Nephron progenitor cell (in vitro differentiated cells): ENCODE measurements around the gene RAB11FIP4.

Experiments used
- DNase-seq: peaks from one replicate; pipeline ENCODE4 v3.0.0; 2021
- H3K27ac Mint-ChIP-seq: 2 replicates; pipeline ENCODE4 v1.8.0; 2021; ENCODE audit warnings: mild to moderate bottlenecking, moderate library complexity, mixed read lengths
- H3K27me3 Mint-ChIP-seq: 2 replicates; pipeline ENCODE4 v1.8.0; 2021; ENCODE audit warnings: mild to moderate bottlenecking, low read depth, mixed read lengths; ENCODE audit not compliant: poor library complexity
- H3K36me3 Mint-ChIP-seq: 2 replicates; pipeline ENCODE4 v1.8.0; 2021; ENCODE audit warnings: low read depth, mixed read lengths
- H3K4me1 Mint-ChIP-seq: 2 replicates; pipeline ENCODE4 v1.8.0; 2021; ENCODE audit warnings: mixed read lengths
- H3K4me3 Mint-ChIP-seq: 2 replicates; pipeline ENCODE4 v1.8.0; 2021; ENCODE audit warnings: mild to moderate bottlenecking, moderate library complexity, mixed read lengths
- H3K9me3 Mint-ChIP-seq: 2 replicates; pipeline ENCODE4 v1.8.0; 2021; ENCODE audit warnings: mild to moderate bottlenecking, moderate library complexity, mixed read lengths
- TF ChIP-seq, protein P1 (sequence below): fragments of 200-600 bp; sonication (generic); IDR thresholded peaks from 2 replicates; pipeline ENCODE4 v1.5.0; 2021; ENCODE audit warnings: antibody characterized with exemption

The RAB11FIP4 gene

GRCh38 chr17:31560616-31561235, 169.3 kb downstream of the RAB11FIP4 start:
- DNase-seq: no peak
- Mint-ChIP-seq H3K27ac (no peak overlapping the region), H3K4me3 (peak overlapping the region; percentile 73), H3K27me3 (peaks cover 48% of the 10 kb centered on the region), H3K9me3 (no peaks in the 10 kb centered on the region), H3K36me3 (no peaks in the 10 kb centered on the region), H3K4me1 (peaks cover 43% of the 10 kb centered on the region)
- TF ChIP-seq, protein P1, sequence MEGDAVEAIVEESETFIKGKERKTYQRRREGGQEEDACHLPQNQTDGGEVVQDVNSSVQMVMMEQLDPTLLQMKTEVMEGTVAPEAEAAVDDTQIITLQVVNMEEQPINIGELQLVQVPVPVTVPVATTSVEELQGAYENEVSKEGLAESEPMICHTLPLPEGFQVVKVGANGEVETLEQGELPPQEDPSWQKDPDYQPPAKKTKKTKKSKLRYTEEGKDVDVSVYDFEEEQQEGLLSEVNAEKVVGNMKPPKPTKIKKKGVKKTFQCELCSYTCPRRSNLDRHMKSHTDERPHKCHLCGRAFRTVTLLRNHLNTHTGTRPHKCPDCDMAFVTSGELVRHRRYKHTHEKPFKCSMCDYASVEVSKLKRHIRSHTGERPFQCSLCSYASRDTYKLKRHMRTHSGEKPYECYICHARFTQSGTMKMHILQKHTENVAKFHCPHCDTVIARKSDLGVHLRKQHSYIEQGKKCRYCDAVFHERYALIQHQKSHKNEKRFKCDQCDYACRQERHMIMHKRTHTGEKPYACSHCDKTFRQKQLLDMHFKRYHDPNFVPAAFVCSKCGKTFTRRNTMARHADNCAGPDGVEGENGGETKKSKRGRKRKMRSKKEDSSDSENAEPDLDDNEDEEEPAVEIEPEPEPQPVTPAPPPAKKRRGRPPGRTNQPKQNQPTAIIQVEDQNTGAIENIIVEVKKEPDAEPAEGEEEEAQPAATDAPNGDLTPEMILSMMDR: no peak

DNA sequence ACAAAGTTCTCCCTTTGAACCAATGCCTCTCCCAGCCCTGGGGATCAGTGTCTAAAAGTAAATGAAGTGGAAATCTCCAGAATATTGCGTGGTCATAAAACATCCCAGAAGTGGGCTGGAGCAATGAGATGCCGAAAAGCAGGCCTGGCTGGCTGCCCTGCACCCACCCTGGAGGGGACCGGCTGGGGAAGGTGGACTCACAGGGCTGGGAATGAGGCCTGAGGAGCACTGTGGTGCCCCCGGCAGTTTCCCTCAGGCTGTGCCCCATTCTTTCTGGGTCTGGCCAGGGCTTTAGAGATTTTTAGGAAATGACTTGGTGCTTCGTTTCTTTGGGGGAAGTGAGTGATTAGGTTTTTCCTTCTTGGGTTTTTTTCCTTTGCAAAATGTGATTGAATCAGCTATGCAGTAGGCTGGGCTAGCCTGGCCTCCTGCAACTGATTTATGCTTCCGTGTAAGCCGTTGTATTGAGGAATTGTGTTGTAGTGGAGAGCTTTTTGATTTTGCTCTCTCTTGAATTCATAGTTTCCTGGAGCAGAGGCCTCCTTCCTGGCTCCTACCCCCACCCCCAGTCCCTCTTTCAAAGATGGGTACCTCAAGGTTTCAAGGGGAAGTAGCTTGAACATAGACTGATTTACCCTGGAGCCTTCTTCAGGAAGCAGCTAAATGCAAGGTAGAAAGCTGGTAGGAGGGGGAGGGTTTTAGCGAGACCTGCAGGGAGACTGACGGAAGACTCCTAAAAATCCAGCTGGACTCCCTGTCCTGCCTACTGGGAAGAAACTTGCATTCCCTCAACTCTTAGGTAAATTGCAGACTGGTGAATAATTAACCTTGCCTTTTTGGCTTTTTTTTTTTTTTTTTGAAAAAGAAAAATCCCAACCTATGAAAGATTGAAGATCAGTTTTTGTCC, 170.2 kb downstream of the RAB11FIP4 start:
- Mint-ChIP-seq H3K36me3 (no peaks in the 10 kb centered on the region), H3K9me3 (no peaks in the 10 kb centered on the region), H3K27me3 (peaks cover 52% of the 10 kb centered on the region), H3K27ac (peak overlapping the region; percentile 37), H3K4me1 (peaks cover 49% of the 10 kb centered on the region), H3K4me3 (peak overlapping the region; percentile 73)
- TF ChIP-seq, protein P1: no peak
- peak; percentile 27 for DNase-seq

DNA sequence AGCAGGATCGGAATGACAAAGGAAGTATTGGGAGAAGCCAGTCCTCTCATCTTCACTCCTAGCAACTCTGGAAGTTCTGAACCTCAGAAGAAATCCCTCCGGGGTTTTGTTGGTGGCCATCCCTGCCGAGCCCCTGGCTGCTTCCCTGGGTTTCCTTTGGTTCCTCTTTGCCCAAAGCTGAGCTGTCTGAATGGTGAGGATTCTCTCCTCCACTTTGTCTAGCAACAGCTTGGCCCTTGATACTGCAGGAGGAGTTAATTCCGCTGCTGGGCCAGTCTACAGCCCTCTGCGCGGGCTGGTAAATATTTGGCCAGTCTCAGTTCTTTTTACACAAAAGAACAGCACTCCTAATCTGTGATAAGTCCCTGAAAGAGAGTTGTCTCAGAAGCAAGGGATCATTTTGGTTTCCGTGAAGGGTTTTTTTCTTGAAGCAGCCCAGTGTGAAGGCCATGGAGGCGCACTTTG, 170.9 kb downstream of the RAB11FIP4 start:
- Mint-ChIP-seq H3K4me3 (no peak overlapping the region), H3K27me3 (peaks cover 51% of the 10 kb centered on the region), H3K4me1 (peaks cover 54% of the 10 kb centered on the region), H3K36me3 (no peaks in the 10 kb centered on the region), H3K9me3 (no peaks in the 10 kb centered on the region), H3K27ac (no peak overlapping the region)
- DNase-seq: no peak
- TF ChIP-seq, protein P1: no peak

GRCh38 chr17:31564291-31564690, 172.8 kb downstream of the RAB11FIP4 start:
- H3K27me3 Mint-ChIP-seq: peaks cover 37% of the 10 kb centered on the region
- H3K27ac Mint-ChIP-seq: no peak overlapping the region
- H3K4me1 Mint-ChIP-seq: peaks cover 58% of the 10 kb centered on the region
- no peak overlapping the region for H3K4me3 Mint-ChIP-seq
- TF ChIP-seq, protein P1: no peak
- no peak for DNase-seq
- H3K36me3 Mint-ChIP-seq: no peaks in the 10 kb centered on the region
- no peaks in the 10 kb centered on the region for H3K9me3 Mint-ChIP-seq

GRCh38 chr17:31564883-31565301, 173.4 kb downstream of the RAB11FIP4 start:
- TF ChIP-seq, protein P1: no peak
- Mint-ChIP-seq H3K27me3 (peaks cover 33% of the 10 kb centered on the region), H3K4me3 (no peak overlapping the region), H3K4me1 (peaks cover 58% of the 10 kb centered on the region), H3K27ac (no peak overlapping the region), H3K36me3 (no peaks in the 10 kb centered on the region), H3K9me3 (no peaks in the 10 kb centered on the region)
- no peak for DNase-seq
